Neural crest cell (in vitro differentiated cells): Measurements from ENCODE around the gene IPCEF1. TPM values are rescaled to one million over a fixed set of nuclear protein-coding genes. Genes with fewer than 3 reads are reported as not detected.
A peak's percentile ranks its signal among the peaks of the same experiment; 100 is the strongest.

Source experiments
- DNase-seq: peaks from one replicate; pipeline ENCODE4 v3.0.0; 2021; ENCODE audit warnings: low read depth, mixed read lengths, low spot score
- H3K27ac Mint-ChIP-seq: one replicate; pipeline ENCODE4 v1.8.0; 2021; ENCODE audit warnings: mild to moderate bottlenecking, mixed read lengths; ENCODE audit not compliant: unreplicated experiment
- H3K27me3 Mint-ChIP-seq: 2 replicates; pipeline ENCODE4 v1.8.0; 2021; ENCODE audit warnings: low read depth, mild to moderate bottlenecking, mixed read lengths
- H3K36me3 Mint-ChIP-seq: 2 replicates; pipeline ENCODE4 v1.8.0; 2021; ENCODE audit warnings: low read depth, mild to moderate bottlenecking, mixed read lengths
- H3K4me1 Mint-ChIP-seq: 2 replicates; pipeline ENCODE4 v1.8.0; 2021; ENCODE audit warnings: mixed read lengths
- H3K4me3 Mint-ChIP-seq: one replicate; pipeline ENCODE4 v1.8.0; 2021; ENCODE audit warnings: mild to moderate bottlenecking, mixed read lengths
- H3K9me3 Mint-ChIP-seq: 2 replicates; pipeline ENCODE4 v1.8.0; 2021; ENCODE audit warnings: mixed read lengths
- total RNA-seq: library from RNA; stranded (reverse); gene quantifications from 2 replicates; pipeline ENCODE4 v1.2.1, GENCODE V29; 2021
- TF ChIP-seq, protein P1 (sequence below): fragments of 200-600 bp; sonication (generic); conservative IDR thresholded peaks from 2 replicates; pipeline ENCODE4 v1.5.0; 2021; ENCODE audit warnings: antibody characterized with exemption, mild to moderate bottlenecking

The IPCEF1 gene
- total RNA-seq, 1 donor from 2014 or later: 0.28 TPM

DNA sequence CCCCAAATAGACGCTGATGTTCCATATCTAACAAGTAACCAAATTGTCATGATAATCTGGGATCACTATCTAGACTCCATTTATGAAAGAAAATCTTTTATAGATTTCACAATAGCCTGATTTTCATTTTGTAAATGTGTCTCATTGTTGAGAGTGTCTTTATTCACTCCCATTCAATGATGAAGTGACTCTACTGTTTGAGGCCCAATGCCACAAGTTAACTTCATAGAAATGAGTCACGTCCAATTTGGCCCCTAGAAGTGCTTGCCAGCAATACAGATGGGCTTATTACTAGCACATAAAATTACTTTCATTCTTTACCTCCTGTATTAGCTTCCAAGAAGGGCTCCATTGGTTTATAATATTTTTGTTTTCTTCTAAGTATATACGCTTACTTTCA, 6.3 kb downstream of the IPCEF1 start:
- Mint-ChIP-seq H3K9me3 (peaks cover 2% of the 10 kb centered on the region), H3K27ac (no peak overlapping the region), H3K27me3 (no peaks in the 10 kb centered on the region)

DNA sequence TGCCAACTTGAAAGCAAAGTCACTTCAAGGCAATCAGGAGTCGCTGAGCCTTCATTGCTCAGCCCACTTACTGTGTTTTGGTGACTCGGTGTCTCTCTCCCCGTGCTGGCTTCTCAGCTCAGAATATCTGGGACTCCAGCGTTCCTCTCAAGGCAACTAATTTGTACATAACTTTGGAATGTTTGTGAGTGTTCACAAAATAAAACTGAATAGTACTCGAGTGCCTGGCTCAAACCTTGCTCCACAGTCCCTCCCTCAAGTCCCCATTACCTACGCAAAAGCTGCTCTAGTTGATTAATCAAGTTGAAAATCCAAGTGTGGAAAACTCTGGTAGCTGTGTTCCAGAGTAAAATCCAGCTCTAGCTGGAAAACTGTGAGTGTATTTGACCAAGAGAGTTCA, 8.6 kb downstream of the IPCEF1 start:
- no peak for DNase-seq
- H3K9me3 Mint-ChIP-seq: peaks cover 2% of the 10 kb centered on the region
- peaks cover 23% of the 10 kb centered on the region for H3K4me1 Mint-ChIP-seq
- no peak overlapping the region for H3K4me3 Mint-ChIP-seq
- TF ChIP-seq, protein P1, sequence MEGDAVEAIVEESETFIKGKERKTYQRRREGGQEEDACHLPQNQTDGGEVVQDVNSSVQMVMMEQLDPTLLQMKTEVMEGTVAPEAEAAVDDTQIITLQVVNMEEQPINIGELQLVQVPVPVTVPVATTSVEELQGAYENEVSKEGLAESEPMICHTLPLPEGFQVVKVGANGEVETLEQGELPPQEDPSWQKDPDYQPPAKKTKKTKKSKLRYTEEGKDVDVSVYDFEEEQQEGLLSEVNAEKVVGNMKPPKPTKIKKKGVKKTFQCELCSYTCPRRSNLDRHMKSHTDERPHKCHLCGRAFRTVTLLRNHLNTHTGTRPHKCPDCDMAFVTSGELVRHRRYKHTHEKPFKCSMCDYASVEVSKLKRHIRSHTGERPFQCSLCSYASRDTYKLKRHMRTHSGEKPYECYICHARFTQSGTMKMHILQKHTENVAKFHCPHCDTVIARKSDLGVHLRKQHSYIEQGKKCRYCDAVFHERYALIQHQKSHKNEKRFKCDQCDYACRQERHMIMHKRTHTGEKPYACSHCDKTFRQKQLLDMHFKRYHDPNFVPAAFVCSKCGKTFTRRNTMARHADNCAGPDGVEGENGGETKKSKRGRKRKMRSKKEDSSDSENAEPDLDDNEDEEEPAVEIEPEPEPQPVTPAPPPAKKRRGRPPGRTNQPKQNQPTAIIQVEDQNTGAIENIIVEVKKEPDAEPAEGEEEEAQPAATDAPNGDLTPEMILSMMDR: no peak
- H3K36me3 Mint-ChIP-seq: no peaks in the 10 kb centered on the region
- no peaks in the 10 kb centered on the region for H3K27me3 Mint-ChIP-seq
- no peak overlapping the region for H3K27ac Mint-ChIP-seq

More for the DNA sequence above, 6.3 kb downstream of the IPCEF1 start:
- DNase-seq: no peak
- peaks cover 11% of the 10 kb centered on the region for H3K4me1 Mint-ChIP-seq
- H3K36me3 Mint-ChIP-seq: no peaks in the 10 kb centered on the region
- H3K4me3 Mint-ChIP-seq: no peak overlapping the region
- TF ChIP-seq, protein P1: no peak

DNA sequence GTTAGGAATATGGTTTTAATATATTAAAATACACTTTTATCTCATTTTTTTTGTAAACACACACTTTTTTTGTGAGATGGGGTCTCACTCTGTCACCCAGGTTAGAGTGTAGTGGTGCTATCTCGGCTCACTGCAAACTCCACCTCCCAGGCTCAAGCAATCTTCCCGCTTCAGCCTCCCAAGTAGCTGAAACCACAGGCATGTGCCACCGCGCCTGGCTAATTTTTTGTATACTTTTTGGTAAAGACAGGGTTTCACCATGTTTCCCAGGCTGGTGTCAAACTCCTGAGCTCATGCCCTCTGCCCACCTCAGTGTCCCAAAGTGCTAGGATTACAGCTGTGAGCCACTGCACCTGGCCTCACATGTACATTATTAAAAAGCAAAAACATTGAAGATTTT, 10.8 kb downstream of the IPCEF1 start:
- no peaks in the 10 kb centered on the region for H3K36me3 Mint-ChIP-seq
- H3K27ac Mint-ChIP-seq: no peak overlapping the region
- TF ChIP-seq, protein P1: no peak
- H3K9me3 Mint-ChIP-seq: peaks cover 2% of the 10 kb centered on the region
- peaks cover 36% of the 10 kb centered on the region for H3K4me1 Mint-ChIP-seq
- H3K4me3 Mint-ChIP-seq: no peak overlapping the region
- no peaks in the 10 kb centered on the region for H3K27me3 Mint-ChIP-seq
- DNase-seq: no peak

DNA sequence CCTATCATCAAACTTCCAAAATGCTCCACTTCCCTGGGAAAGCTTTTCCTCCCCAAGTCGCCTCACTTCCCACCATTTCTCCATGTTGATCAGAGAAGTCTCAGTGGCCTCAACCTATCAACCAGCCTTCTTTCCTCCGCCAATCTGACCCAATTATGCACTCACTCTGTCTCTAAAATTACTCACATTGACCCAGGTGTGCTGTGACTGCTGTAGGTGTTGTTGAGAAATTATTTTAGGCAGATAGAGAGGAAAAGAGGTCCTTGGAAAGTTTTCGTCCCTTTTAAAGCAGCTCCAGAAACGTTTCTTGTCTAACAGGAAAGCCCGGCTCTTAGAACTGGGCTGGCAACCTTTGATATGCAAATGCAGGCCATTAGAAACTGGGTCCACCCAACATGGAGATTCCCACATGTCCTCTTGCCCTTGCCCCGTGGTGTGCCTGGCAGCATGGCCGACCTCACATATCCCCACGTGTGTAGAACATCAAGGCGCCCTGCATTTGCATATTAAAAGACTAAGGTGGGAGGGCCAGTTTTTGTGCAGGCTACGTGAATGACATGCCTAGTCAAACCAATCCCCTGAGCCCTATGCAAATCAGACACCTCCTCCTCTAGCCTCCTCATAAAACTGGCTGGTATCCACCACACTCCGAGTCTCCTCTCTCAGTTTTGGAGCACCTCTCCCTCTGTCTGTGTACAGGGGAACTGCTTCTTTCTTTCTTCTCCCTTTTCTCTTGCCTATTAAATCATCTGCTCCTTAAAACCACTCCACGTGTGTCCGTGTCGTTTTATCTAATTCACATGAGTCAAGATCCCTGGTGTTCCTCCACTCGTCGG, 12.9 kb downstream of the IPCEF1 start:
- H3K4me1 Mint-ChIP-seq: peaks cover 29% of the 10 kb centered on the region
- TF ChIP-seq, protein P1: peak; percentile 60
- no peaks in the 10 kb centered on the region for H3K36me3 Mint-ChIP-seq
- H3K27ac Mint-ChIP-seq: no peak overlapping the region
- no peak for DNase-seq
- H3K4me3 Mint-ChIP-seq: no peak overlapping the region
- H3K9me3 Mint-ChIP-seq: peaks cover 2% of the 10 kb centered on the region
- no peaks in the 10 kb centered on the region for H3K27me3 Mint-ChIP-seq

DNA sequence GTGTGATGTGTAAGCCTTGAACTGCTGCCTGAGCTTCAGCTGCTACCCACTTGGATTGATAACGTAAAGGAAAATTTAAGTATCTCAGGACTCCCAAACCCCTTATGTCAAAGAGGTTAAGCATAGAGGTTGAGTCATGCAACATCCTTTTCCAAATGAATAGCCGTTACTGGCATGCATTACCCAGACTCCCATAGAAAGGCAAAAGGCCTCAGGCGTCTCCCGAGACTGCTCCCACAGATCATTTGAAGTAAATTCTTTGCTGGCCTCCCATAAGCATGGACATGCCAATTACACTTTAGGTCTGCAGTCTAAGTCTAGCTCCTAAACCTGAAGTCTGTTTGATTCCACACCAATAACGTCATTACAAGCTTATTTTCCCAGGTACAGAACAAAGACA, 14.7 kb downstream of the IPCEF1 start:
- Mint-ChIP-seq H3K9me3 (peaks cover 2% of the 10 kb centered on the region), H3K27ac (no peak overlapping the region), H3K4me3 (no peak overlapping the region), H3K36me3 (no peaks in the 10 kb centered on the region), H3K4me1 (peaks cover 29% of the 10 kb centered on the region), H3K27me3 (no peaks in the 10 kb centered on the region)
- no peak for DNase-seq
- TF ChIP-seq, protein P1: no peak
